Adrenal gland (tissue), 12 donors: ENCODE results near the gene PRPF31. TPM values are rescaled to one million over a fixed set of nuclear protein-coding genes. Genes with fewer than 3 reads are reported as not detected.
A peak's percentile ranks its signal among the peaks of the same experiment; 100 is the strongest.

Source experiments
- DNase-seq, 7 donors: peaks; one replicate each; pipeline ENCODE4 v3.0.0-alpha.2; 2019 to 2020
- H3K27ac ChIP-seq, 5 donors: fragments of 200-600 bp; sonication (generic) in 4 of 5; 1 replicate in 3 of 5; 2 replicates in 2 of 5; pipeline versions ENCODE4 v1.5.1 to v1.8.0; 2016 to 2020; ENCODE audit warnings: mild to moderate bottlenecking in 1 of 5
- H3K27me3 ChIP-seq: fragments of 200-600 bp; 2 replicates; pipeline ENCODE4 v1.8.0; 2021
- H3K36me3 ChIP-seq, 2 donors: fragments of 200-600 bp; replicated peaks in 1 of 2; 1 replicate in 1 of 2; 2 replicates in 1 of 2; pipeline versions ENCODE4 v1.5.1 to v1.8.0; 2018 to 2022
- H3K4me1 ChIP-seq, 2 donors: fragments of 200-600 bp; replicated peaks in 1 of 2; 1 replicate in 1 of 2; 2 replicates in 1 of 2; pipeline versions ENCODE4 v1.5.1 to v1.8.0; 2018 to 2021
- H3K4me3 ChIP-seq, 4 donors: fragments of 200-600 bp; sonication (generic) in 3 of 4; one replicate each; pipeline ENCODE4 v1.5.1; 2016 to 2018
- H3K9me3 ChIP-seq, 3 donors: fragments of 200-600 bp; sonication (generic) in 1 of 3; replicated peaks in 1 of 3; 1 replicate in 2 of 3; 2 replicates in 1 of 3; pipeline versions ENCODE4 v1.5.1 to v1.8.0; 2016 to 2021
- POLR2A ChIP-seq, 2 donors: fragments of 450-650 bp; IDR thresholded peaks; one replicate each; pipeline ENCODE4 v1.6.1; 2017; ENCODE audit warnings: antibody characterized with exemption in 2 of 2, mild to moderate bottlenecking in 2 of 2, moderate library complexity in 1 of 2
- WGBS, 4 donors: extraction: QIAGEN DNeasy Blood & Tissue Kit in 2 of 4; methylation state at CpG; one replicate each; pipeline versions ENCODE4 v1.1.5 to v1.1.7; 2013 to 2017; 5-methylcytosine and 5-hydroxymethylcytosine counted together
- intact Hi-C, 2 donors: fragments of 100-400 bp; cut with DNase I; formaldehyde crosslinking; loops; one replicate each; pipeline versions ENCODE4 v1.14.1 to v1.15.0; 2022 to 2023
- polyA plus RNA-seq, 3 donors: library from polyadenylated mRNA; stranded (reverse); fragments of 200-250 nt in 2 of 3; fragments of 350-450 nt in 1 of 3; fragmentation: Illumina TruSeq in 1 of 3; extraction: RNeasy Lipid Tissue Mini Kit (QIAGEN cat#74804) in 1 of 3; gene quantifications; one replicate each; pipeline ENCODE4 v1.2.3, GENCODE V29; 2013 to 2014
- total RNA-seq, 9 donors: library from RNA; depleted of rRNA in 4 of 9; stranded (reverse); fragments of >200 nt in 4 of 9; fragments of 120-200 nt in 1 of 9; fragmentation: NEBNext Ultra II Directional in 1 of 9; extraction: Animal tissue kit (Norgen Biotek cat#: 25700) in 1 of 9; gene quantifications; one replicate each; pipeline versions ENCODE4 v1.1.0 to v1.2.4, GENCODE V29; 2013 to 2023
- TF ChIP-seq, protein P1 (sequence below), 6 experiments: fragments of 450-650 bp in 4 of 6; fragments of 200-600 bp in 2 of 6; sonication (generic) in 1 of 6; IDR thresholded peaks; 1 replicate in 5 of 6; 2 replicates in 1 of 6; pipeline versions ENCODE4 v1.5.1 to v1.8.0; 2016 to 2021; ENCODE audit warnings: antibody characterized with exemption in 6 of 6, mild to moderate bottlenecking in 2 of 6, moderate library complexity in 1 of 6
- donor health status: healthy with polysubstance abuse.
- donor health status: Bipolar disorder and iron deficiency.
- donor health status: DM: yes; HTN: yes; CAD: no.
- donor health status: DM: no; HTN: no; CAD: no.
- donor health status: DM: no; HTN: no; CAD: no.
- donor health status: DM: yes; HTN: yes; CAD: no.

Gene PRPF31
- total and polyA plus RNA-seq, 12 donors = 36.1 to 91.7 (median 54.4) TPM

DNA sequence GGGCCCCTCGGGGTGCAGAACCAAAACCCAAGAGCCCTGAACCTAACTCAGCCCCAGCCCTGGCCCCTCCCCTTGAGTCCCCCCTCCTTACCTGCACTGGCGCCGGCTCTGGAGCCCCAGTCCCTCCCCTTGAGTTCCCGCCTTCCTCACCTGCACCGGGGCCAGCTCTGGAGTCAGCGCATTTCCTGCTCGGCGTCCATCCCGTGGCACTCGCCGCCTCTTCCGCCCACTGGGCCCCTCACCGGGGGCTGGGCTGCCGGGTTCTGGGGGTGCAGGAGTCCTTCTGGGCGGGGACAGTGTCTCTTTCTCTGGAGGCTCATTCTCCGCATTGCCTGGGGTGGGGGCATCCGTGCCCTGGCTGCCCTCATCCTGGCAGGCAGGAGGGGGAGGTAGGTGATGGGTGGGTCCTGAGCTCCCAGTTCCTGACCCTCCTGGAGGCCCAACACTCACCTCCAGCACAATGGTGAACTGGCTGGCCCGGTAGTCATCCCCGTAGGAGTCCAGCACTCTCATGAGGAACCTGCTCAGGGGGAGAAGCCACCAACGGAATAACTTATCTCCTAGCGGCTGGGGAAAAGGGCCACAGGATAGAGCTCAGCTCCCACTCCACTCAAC, 7.6 kb upstream of the PRPF31 start:
- Histone ChIP-seq H3K27ac (no peak overlapping the region), H3K36me3 (peaks cover 0 to 51% of the 10 kb centered on the region in 2 donors), H3K27me3 (no peaks in the 10 kb centered on the region), H3K9me3 (no peaks in the 10 kb centered on the region), H3K4me1 (peaks cover 0 to 5% of the 10 kb centered on the region in 2 donors), H3K4me3 (no peak overlapping the region)
- 83 to 90% (median 83%) methylated on average over 17 to 21 of the region's 21 CpGs for WGBS, 4 donors
- DNase-seq = peak in 4 of 7 donors; percentile 13 to 43 (median 18)
- intact Hi-C loops = no loop called here
- TF ChIP-seq, protein P1, sequence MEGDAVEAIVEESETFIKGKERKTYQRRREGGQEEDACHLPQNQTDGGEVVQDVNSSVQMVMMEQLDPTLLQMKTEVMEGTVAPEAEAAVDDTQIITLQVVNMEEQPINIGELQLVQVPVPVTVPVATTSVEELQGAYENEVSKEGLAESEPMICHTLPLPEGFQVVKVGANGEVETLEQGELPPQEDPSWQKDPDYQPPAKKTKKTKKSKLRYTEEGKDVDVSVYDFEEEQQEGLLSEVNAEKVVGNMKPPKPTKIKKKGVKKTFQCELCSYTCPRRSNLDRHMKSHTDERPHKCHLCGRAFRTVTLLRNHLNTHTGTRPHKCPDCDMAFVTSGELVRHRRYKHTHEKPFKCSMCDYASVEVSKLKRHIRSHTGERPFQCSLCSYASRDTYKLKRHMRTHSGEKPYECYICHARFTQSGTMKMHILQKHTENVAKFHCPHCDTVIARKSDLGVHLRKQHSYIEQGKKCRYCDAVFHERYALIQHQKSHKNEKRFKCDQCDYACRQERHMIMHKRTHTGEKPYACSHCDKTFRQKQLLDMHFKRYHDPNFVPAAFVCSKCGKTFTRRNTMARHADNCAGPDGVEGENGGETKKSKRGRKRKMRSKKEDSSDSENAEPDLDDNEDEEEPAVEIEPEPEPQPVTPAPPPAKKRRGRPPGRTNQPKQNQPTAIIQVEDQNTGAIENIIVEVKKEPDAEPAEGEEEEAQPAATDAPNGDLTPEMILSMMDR (IDR thresholded peaks at IDR 0.05) = no peak
- TF ChIP-seq POLR2A (IDR thresholded peaks at IDR 0.05) = no peak

DNA sequence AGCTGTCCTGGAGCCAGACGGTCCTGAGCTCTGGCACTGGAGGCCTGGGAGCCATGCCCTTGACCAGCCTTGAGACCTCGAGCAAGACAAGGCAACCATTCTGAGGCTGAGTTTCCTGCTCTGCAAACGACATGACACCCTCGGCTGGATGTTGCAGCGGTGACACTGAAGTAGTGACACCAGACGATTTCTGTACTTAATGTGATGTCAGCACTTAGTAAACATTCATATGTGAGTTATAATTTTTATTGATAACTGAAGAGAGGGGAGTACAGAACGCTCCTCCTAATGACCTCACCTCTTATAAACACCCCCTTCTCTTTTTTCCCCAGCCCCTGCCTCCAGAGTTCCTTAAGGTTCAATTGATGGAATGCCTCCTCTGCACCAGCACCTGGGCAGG, 7.1 kb upstream of the PRPF31 start:
- 58 to 76% (median 68%) methylated on average over 5 to 7 of the region's 7 CpGs for WGBS, 4 donors

DNA sequence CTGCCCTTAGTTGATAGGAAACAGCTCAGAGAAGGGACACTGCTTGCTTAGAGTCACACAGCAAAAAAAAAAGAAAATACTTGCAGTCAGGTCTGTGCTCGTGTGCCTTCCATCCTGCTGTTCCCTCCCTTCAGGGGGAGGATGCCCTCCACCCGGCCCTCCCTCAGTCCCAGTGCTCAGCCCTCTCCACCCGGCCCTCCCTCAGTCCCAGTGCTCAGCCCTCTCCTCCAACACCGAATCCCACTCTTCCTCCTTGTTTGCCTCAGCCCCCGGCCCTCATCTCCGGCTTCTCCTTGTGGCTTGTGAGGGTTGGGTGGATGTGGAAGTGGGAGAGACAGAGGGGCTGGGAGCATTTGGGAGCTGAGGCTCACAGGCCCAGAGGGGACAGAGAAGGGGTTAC, 5.9 kb upstream of the PRPF31 start:
- no peaks in the 10 kb centered on the region for H3K9me3 ChIP-seq
- intact Hi-C loops = no loop called here
- no peaks in the 10 kb centered on the region for H3K27me3 ChIP-seq
- 79 to 88% (median 82%) methylated on average over 6 of the region's 6 CpGs for WGBS, 4 donors
- H3K36me3 ChIP-seq = peaks cover 0 to 51% of the 10 kb centered on the region in 2 donors
- H3K4me3 ChIP-seq = no peak overlapping the region
- H3K4me1 ChIP-seq = peaks cover 7 to 9% of the 10 kb centered on the region in 2 donors
- TF ChIP-seq POLR2A (IDR thresholded peaks at IDR 0.05) = no peak
- TF ChIP-seq, protein P1 (IDR thresholded peaks at IDR 0.05) = no peak
- no peak overlapping the region for H3K27ac ChIP-seq
- peak in 2 of 7 donors; percentile 18 to 23 for DNase-seq

More for the DNA sequence above, 7.1 kb upstream of the PRPF31 start:
- peaks cover 0 to 3% of the 10 kb centered on the region in 2 donors for H3K4me1 ChIP-seq
- H3K36me3 ChIP-seq = peaks cover 0 to 51% of the 10 kb centered on the region in 2 donors
- no peak overlapping the region for H3K27ac ChIP-seq
- no peaks in the 10 kb centered on the region for H3K27me3 ChIP-seq
- no peak overlapping the region for H3K4me3 ChIP-seq
- peak in 1 of 7 donors; percentile 13 for DNase-seq
- intact Hi-C loops = no loop called here
- TF ChIP-seq POLR2A (IDR thresholded peaks at IDR 0.05) = no peak
- TF ChIP-seq, protein P1 (IDR thresholded peaks at IDR 0.05) = no peak
- H3K9me3 ChIP-seq = no peaks in the 10 kb centered on the region

DNA sequence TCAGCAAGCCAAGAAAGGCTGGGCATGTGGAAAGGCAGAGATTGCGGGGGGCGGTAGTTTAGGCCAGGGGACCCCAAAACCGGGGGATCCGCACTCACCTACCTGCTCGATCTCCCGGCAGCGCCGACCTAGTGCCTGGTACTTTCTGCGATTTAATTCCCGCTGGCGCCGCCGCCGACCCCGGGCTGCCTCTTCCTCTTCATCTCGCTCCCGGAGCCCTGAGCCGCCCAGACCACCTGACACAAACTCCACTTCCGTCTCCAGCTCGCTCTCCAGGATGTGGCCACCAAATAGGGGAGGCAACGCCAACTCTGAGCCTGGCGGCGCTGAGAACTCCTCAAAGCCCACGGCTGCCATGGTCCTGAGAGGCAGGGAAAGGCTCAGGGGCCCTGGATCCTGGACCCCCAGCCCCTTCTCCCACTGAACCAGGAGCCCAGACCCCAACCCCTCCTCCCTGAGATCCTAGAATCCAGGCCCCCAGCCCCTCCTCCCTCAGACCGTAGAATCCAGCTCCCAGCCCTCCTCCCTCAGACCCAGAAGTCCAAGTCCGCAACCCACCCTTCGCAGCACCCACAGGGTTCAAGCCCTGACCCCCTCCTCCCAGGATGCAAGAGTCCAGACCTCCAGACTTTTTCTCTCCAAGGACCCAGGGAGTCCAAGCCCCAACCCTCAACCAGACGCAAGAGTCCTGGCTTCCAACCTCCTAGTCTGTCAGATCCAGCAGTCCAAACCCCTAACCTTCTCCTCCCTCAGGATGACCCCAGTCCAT, 1.0 kb upstream of the PRPF31 start:
- peak in 4 of 7 donors; percentile 47 to 54 (median 51) for DNase-seq
- H3K27ac ChIP-seq = peak overlapping the region in 2 of 5 donors; percentile 85 to 94
- H3K4me1 ChIP-seq = peaks cover 22 to 23% of the 10 kb centered on the region in 2 donors
- H3K9me3 ChIP-seq = no peaks in the 10 kb centered on the region
- H3K27me3 ChIP-seq = no peaks in the 10 kb centered on the region
- 15 to 19% (median 16%) methylated on average over 17 to 28 of the region's 28 CpGs for WGBS, 4 donors
- H3K36me3 ChIP-seq = peaks cover 0 to 25% of the 10 kb centered on the region in 2 donors
- peak overlapping the region; percentile 52 to 81 (median 72) for H3K4me3 ChIP-seq
- TF ChIP-seq, protein P1 (IDR thresholded peaks at IDR 0.05) = no peak
- no peak for TF ChIP-seq POLR2A (IDR thresholded peaks at IDR 0.05)
- intact Hi-C loops = no loop called here
